Measurements from ENCODE around the gene BRMS1.

Gene BRMS1

GRCh38 chr11:66340596-66341501, 4.1 kb downstream of the BRMS1 start:
- no peak overlapping the region for H3K4me2 ChIP-seq
- H3K9ac ChIP-seq, result no peak overlapping the region
- H2AFZ ChIP-seq (ENCODE audit: low read depth), result no peak overlapping the region
- no peaks in the 10 kb centered on the region for H4K20me1 ChIP-seq (ENCODE audit: insufficient read depth)
- no peak for TF ChIP-seq CTCF (conservative IDR thresholded peaks at IDR 0.05; ENCODE audit: low read depth, low read length)
- H3K27me3 ChIP-seq (ENCODE audit: insufficient read depth, low read depth), result no peaks in the 10 kb centered on the region
- H3K36me3 ChIP-seq (ENCODE audit: insufficient read depth), result no peaks in the 10 kb centered on the region; the same call in 1 of the 2 replicates
- H3K4me1 ChIP-seq (ENCODE audit: low read depth, poor library complexity, severe bottlenecking), result peaks cover 23% of the 10 kb centered on the region
- no peak overlapping the region for H3K27ac ChIP-seq
- H3K4me3 ChIP-seq (IDR thresholded peaks at IDR 0.05; ENCODE audit: insufficient read depth, low read depth, low read length), result no peak overlapping the region
- peaks cover 18% of the 10 kb centered on the region; the same call in 1 of the 2 replicates for H3K79me2 ChIP-seq (ENCODE audit: insufficient read depth, low read depth)

- peaks cover 15% of the 10 kb centered on the region for H3K4me1 ChIP-seq (ENCODE audit: low read depth, poor library complexity, severe bottlenecking)
- no peak overlapping the region for H3K27ac ChIP-seq
- H3K27me3 ChIP-seq (ENCODE audit: insufficient read depth, low read depth), result no peaks in the 10 kb centered on the region
- no peak overlapping the region for H3K9ac ChIP-seq
- H4K20me1 ChIP-seq (ENCODE audit: insufficient read depth), result no peaks in the 10 kb centered on the region
- H3K79me2 ChIP-seq (ENCODE audit: insufficient read depth, low read depth), result peaks cover 18% of the 10 kb centered on the region; the same call in 1 of the 2 replicates
- no peak overlapping the region for H2AFZ ChIP-seq (ENCODE audit: low read depth)
- H3K36me3 ChIP-seq (ENCODE audit: insufficient read depth), result no peaks in the 10 kb centered on the region; the same call in 1 of the 2 replicates
- no peak overlapping the region for H3K4me2 ChIP-seq
- no peak for TF ChIP-seq CTCF (conservative IDR thresholded peaks at IDR 0.05; ENCODE audit: low read depth, low read length)
- no peak overlapping the region for H3K4me3 ChIP-seq (IDR thresholded peaks at IDR 0.05; ENCODE audit: insufficient read depth, low read depth, low read length)
Observed at GRCh38 chr11:66339686-66340483, 5.0 kb downstream of the BRMS1 start.

GRCh38 chr11:66339162-66339675, 5.7 kb downstream of the BRMS1 start:
- Histone ChIP-seq H2AFZ (ENCODE audit: low read depth) (no peak overlapping the region), H3K36me3 (ENCODE audit: insufficient read depth) (no peaks in the 10 kb centered on the region; the same call in 1 of the 2 replicates), H3K4me3 (IDR thresholded peaks at IDR 0.05; ENCODE audit: insufficient read depth, low read depth, low read length) (no peak overlapping the region), H3K9ac (no peak overlapping the region), H3K27ac (no peak overlapping the region), H3K27me3 (ENCODE audit: insufficient read depth, low read depth) (no peaks in the 10 kb centered on the region), H3K4me2 (no peak overlapping the region), H4K20me1 (ENCODE audit: insufficient read depth) (no peaks in the 10 kb centered on the region), H3K79me2 (ENCODE audit: insufficient read depth, low read depth) (peaks cover 13% of the 10 kb centered on the region; the same call in 1 of the 2 replicates), H3K4me1 (ENCODE audit: low read depth, poor library complexity, severe bottlenecking) (peaks cover 15% of the 10 kb centered on the region)
- no peak for TF ChIP-seq CTCF (conservative IDR thresholded peaks at IDR 0.05; ENCODE audit: low read depth, low read length)
